GM13977 (cell line): ENCODE results near the gene TECTB.

ENCODE experiments used
- DNase-seq: peaks from one replicate; pipeline ENCODE4 v3.0.0; 2012; ENCODE audit warnings: low spot score
- CTCF ChIP-seq: IDR thresholded peaks from 2 replicates; pipeline ENCODE4 v1.5.1; 2012; ENCODE audit warnings: mild to moderate bottlenecking, control low read depth; ENCODE audit not compliant: insufficient read depth; ENCODE audit errors: extremely low read depth, missing control alignments
- in situ Hi-C: fragments of 300-500 bp; cut with MboI; formaldehyde crosslinking; loops from one replicate; pipeline ENCODE4 v1.12.0; 2022; ENCODE audit warnings: low sequenced_read_pairs, low pct_unique_long_range_greater_than_20kb, mixed read lengths, inconsistent platforms; ENCODE audit not compliant: unreplicated experiment

TECTB gene

GRCh38 chr10:112352044-112352443 is 68.8 kb downstream of the TECTB start:
- DNase-seq: no peak
- in situ Hi-C loops: no loop called here
- TF ChIP-seq CTCF: no peak

GRCh38 chr10:112353046-112353445 is 69.8 kb downstream of the TECTB start:
- no peak for TF ChIP-seq CTCF
- in situ Hi-C loops: no loop called here
- DNase-seq: no peak
